Forelimb muscle (tissue), 1 donor: ENCODE measurements around the gene RP2. TPM values are rescaled to one million over a fixed set of nuclear protein-coding genes. Genes with fewer than 3 reads are reported as not detected.

Experiments used
- DNase-seq: peaks from one replicate; pipeline ENCODE4 v3.0.0-alpha.2; 2013; ENCODE audit warnings: low read depth
- polyA plus RNA-seq: library from polyadenylated mRNA; unstranded; fragments of 120-200 nt; gene quantifications from one replicate; pipeline ENCODE4 v1.2.1, GENCODE V29; 2013; ENCODE audit not compliant: insufficient read length

RP2 gene
- polyA plus RNA-seq, 1 donor, result 7.3 TPM

DNA sequence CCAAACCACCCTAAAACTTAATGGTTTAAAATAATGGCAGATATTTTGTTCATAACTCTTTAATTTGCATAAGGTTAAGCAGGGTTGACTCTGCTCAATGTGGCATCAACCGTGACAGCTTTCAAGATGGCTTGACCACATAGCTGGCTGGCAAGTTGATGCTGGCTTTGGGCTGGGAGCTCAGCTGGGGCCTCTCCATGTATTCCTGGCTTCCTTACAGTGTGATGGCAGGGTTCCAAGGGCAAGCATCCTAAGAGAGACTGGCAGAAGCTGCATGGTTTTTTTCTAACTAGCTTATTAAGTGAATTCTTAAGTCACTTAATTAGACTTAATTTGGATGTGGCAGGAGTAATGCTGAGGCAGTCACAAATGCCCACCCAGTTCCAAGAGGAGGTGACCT is 4.5 kb downstream of the RP2 start:
- no peak for DNase-seq

GRCh38 chrX:46844913-46845312 is 8.1 kb downstream of the RP2 start:
- no peak for DNase-seq

DNA sequence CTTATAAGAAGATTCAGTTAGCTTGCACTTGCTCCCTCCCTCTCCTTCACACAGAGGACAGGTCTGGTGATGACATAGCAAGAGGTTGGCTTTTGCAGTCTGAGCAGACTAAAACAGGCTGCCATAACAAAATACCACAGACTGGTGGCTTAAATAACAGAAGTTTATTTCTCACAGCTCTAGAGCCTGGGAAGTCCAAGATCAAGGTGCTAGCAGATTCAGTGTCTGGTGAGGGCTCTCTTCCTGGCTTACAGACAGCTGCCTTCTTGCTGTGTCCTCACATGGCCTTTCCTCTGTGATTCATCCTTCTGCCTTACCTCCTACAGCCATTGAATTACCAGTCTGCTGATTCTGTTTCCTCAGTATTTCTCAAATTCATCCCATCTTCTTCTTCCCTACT is 13.1 kb downstream of the RP2 start:
- no peak for DNase-seq

GRCh38 chrX:46850771-46851170 is 13.9 kb downstream of the RP2 start:
- DNase-seq, result no peak

DNA sequence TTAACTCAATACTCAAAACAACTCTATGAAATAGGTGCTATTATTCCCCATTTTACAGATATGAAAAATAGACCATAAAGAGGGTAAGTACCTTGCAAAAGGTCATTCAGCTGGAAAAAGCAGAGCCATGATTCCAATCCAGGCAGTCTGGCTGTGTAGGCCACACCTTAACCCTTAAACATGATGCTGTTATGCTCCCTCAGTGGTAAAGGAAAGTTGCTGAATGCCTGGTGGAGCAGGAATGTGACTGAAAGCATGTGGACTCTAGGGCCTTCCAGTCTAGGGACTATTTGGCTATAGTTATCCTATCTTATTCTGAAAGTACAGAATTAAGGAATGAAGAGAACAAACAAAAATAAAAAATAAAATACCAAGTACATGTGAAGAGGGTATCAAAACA is 19.6 kb downstream of the RP2 start:
- DNase-seq, result no peak

DNA sequence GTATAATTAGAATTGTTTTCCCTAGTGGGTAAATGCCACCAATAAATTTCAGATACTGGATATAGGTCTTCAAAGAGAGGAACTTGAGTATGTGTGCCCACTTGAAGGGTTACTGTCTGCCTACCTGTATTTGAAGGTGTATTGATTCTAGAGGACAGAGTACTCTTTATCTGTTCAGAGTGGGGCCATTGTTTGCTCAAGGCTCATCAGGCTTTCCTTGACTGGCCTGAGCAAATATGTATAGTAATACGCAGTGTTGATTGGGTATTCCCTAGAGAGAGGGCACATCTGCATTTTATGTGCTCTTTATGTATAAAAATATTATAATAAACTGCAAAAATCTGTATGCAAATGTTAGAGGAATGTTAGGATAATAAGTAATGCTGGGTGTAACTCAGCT is 23.7 kb downstream of the RP2 start:
- DNase-seq, result no peak

DNA sequence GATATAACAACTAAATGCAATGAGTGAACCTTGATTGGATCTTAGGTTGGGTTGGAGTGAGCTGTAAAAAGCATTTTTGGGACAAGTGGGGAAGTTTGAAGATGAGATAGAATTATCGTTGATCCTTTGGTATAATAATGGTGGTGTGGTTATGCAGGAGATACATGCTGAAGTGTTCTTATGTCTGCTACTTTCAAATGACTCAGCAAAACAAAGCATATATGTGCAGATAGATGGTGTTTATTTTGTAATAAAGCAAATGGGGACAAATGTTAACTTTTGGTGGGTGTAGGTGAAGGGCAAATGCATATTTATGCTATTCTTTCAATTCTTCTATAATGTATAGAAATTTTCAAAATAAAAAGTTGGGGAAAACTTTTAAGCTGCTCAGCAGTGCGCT is 26.2 kb downstream of the RP2 start:
- no peak for DNase-seq

DNA sequence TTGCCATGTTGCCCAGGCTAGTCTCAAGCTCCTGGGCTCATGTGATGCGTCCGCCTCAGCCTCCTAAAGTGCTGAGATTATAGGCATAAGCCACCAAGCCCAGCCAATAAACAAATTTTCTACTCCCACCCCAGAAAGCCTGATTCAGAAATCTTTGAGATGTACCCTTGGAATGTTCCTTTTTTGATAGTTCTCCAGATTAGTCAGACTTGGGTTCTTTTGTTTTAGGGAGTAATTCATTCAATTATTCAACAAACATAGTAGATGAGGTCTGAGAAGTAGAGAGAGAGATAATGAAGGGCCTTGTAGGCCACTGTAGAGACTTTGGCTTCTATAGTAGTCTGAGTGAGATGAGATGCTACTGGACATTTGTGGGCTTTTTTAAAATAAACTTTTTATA is 27.8 kb downstream of the RP2 start:
- DNase-seq, result no peak

DNA sequence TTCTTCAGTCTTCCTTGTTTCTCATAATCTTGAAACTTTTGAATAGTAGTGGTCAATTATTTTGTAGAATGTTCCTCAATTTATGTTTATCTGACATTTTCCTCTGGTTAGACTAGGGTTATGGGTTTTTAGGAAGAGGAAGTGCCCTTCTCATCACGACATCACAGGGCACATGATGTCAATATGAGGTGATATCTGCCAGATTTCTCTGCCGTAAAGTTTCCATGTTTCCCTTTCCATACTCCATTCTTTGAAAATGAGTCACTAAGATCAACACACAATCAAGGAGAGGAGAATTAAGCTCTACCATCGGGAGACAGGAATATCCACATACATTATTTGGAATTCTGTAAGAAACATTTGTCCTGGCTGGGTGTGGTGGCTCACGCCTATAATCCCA is 28.4 kb downstream of the RP2 start:
- DNase-seq, result no peak

- no peak for DNase-seq
Observed at GRCh38 chrX:46866726-46867125, 29.9 kb downstream of the RP2 start.

DNA sequence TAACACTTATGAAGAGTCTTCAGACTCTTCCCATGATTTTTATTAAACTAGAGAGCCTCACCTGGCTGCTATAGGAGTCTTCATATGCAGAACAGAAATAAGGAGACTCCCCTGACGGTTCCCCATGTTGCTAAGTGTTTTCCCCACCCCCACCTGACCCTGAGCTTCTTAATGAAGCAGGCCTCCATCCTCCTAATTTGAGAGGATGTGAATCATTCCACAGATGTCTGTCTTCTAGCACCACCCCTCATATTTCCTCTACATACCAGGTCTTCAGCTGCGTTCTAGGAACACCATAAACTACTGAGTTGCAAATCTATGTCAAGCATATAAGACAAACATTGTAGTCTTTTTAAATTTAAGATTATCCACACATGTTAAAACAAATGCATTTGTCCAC is 36.9 kb downstream of the RP2 start:
- DNase-seq, result no peak

DNA sequence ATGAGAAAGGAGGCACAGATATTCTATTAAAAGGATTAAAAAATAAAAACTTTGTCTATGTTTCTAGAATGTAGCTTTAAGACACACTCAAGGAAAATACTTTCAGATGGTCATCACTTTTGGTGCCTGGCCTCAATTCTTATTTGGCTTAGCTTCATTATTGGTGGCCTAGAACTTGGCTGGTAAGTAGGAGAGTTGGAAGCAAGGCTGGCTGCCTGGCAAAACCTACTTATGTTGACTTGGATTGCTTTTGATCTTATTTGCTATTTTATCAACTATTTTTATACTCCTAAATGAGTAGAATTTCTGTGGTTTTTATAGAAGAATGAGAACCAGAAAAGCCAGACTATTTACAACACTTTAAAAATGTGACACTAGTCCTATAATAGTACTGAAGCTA is 40.1 kb downstream of the RP2 start:
- DNase-seq, result no peak

GRCh38 chrX:46882266-46882665 is 45.4 kb downstream of the RP2 start:
- no peak for DNase-seq

GRCh38 chrX:46884799-46885198 is 48.0 kb downstream of the RP2 start:
- no peak for DNase-seq

GRCh38 chrX:46898207-46898606 is 61.4 kb downstream of the RP2 start:
- DNase-seq, result no peak

- DNase-seq, result no peak
Observed at GRCh38 chrX:46903458-46904242, 66.8 kb downstream of the RP2 start.

- no peak for DNase-seq
Observed at GRCh38 chrX:46904626-46905025, 67.8 kb downstream of the RP2 start.

DNA sequence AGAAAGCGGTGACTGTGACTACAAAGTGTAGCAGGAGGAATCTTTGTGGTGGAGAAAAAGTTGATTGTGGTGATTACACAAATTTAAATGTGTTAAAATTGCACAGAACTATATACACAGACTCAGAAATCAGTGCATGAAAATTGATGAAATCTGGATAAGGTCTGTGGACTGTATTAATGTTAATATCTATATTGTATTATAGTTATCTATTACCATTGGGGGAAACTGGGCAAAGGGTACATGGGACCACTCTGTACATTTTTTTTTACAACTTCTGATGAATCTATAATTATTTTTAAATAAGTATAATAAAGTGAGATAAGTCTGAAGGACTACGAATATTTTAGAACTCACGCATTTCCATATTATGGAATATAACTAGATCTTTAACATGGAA is 73.6 kb downstream of the RP2 start:
- DNase-seq, result no peak

- DNase-seq, result peak; percentile 14
Observed at GRCh38 chrX:46912098-46912602, 75.3 kb downstream of the RP2 start, which contains the start of gene JADE3. Gene JADE3 (plus strand): TSS chrX:46912421. CDS start chrX:46984895, 72,474 bp downstream.

GRCh38 chrX:46912603-46913491 is 76.0 kb downstream of the RP2 start:
- DNase-seq, result no peak

GRCh38 chrX:46913667-46914066 is 76.8 kb downstream of the RP2 start:
- DNase-seq, result no peak

DNA sequence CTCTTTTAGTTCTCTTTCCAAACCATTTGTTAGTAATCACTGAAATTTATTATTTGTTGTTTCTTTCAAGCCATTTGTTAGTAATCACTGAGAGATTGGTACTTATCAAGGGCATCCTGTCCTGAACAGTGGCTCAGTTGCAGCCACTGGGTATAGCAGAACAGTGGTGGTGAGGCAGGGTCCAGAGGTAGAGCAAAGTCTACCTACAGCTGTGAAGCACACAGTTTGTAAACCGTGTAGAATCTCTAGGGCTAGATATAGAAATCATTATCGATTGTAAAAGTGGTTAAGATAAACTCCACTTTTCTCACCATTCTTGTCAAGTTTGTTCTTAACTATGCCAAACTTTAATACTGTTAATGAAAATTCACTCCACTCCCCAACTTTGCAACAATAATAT is 79.4 kb downstream of the RP2 start:
- DNase-seq, result no peak

DNA sequence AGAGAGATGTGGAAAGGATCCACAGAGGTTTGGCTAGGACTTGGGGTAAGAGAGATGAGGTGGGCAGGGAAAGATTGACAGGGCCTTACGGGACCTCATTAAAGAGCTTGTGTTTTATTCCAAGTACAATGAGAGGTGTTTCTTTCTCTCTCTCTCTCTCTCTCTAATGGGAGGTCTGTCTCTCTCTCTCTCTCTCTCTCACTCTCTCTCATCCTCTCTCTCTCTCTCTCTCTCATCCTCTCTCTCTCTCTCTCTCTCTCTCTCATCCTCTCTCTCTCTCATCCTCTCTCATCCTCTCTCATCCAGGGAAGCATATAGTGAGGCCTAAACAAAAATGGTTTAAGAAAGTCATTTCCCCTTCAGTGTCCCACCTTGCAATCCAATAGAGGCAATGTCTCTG is 80.8 kb downstream of the RP2 start:
- DNase-seq, result no peak
